ENCODE data around the gene SPACA9. TPM values are rescaled to one million over a fixed set of nuclear protein-coding genes. Genes with fewer than 3 reads are reported as not detected.

Gene SPACA9
- total RNA-seq, 1 donor from 2014 or later, result 3.9 TPM

DNA sequence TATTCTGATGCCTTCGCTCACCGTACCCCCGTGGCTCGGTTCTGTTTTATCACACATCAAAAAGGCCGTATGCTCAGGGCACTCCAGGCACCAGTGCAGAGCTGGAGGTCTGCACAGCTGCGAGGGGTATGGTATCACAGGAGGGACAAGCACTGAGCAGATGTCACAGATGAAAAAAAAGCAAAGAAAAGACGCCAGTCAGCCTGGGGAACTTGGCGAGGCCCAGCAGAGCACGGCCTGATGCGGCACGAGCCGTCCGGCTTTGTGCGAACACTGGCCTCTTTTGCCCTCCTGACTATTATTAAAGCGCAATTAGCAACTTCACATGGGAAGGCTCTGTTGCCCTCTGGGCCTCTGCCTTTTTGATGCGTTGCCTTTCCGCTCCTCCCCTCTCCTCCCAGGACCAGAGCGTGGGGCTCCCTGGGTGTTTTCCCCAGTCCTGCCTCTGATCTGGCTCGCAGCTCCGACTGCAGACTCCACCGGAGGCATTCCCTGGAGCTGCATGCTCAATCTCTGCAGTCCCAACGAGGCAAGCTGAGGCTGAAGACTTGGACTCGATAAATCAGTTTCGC, 45.1 kb upstream of the SPACA9 start:
- FAIRE-seq (no peak), DNase-seq (ENCODE audit: low read depth) (no peak)
- no peak overlapping the region for H3K9ac ChIP-seq (ENCODE audit: low read length)
- Mint-ChIP-seq H3K4me1 (ENCODE audit: low read depth, unreplicated experiment) (no peaks in the 10 kb centered on the region), H3K9me3 (ENCODE audit: unreplicated experiment) (no peaks in the 10 kb centered on the region), H3K4me3 (ENCODE audit: unreplicated experiment) (no peak overlapping the region), H3K27me3 (ENCODE audit: low read depth, unreplicated experiment) (peaks cover 32% of the 10 kb centered on the region), H3K27ac (ENCODE audit: unreplicated experiment) (peak overlapping the region; percentile 5), H3K36me3 (ENCODE audit: low read depth, unreplicated experiment) (no peaks in the 10 kb centered on the region)
- H4K20me1 ChIP-seq (ENCODE audit: insufficient read depth, low read length), result no peaks in the 10 kb centered on the region
- H3K27ac ChIP-seq (ENCODE audit: low read depth, low read length), result no peak overlapping the region
- H3K4me2 ChIP-seq (ENCODE audit: low read length), result no peak overlapping the region
- peaks cover 18% of the 10 kb centered on the region for H3K27me3 ChIP-seq (ENCODE audit: insufficient read depth, low read length)
- H3K9me3 ChIP-seq (ENCODE audit: insufficient read depth, low read depth, low read length), result no peaks in the 10 kb centered on the region
- H3K4me1 ChIP-seq (ENCODE audit: insufficient read depth, low read length), result no peaks in the 10 kb centered on the region
- H3K36me3 ChIP-seq (ENCODE audit: insufficient read depth, low read length), result no peaks in the 10 kb centered on the region
- H2AFZ ChIP-seq (ENCODE audit: low read depth, low read length), result peak overlapping the region; percentile 24
- no peak overlapping the region for H3K4me3 ChIP-seq (ENCODE audit: insufficient read depth, low read depth, low read length)
- TF ChIP-seq EZH2 (IDR thresholded peaks at IDR 0.05; ENCODE audit: insufficient read depth, low read length), result no peak
- TF ChIP-seq, protein P1, sequence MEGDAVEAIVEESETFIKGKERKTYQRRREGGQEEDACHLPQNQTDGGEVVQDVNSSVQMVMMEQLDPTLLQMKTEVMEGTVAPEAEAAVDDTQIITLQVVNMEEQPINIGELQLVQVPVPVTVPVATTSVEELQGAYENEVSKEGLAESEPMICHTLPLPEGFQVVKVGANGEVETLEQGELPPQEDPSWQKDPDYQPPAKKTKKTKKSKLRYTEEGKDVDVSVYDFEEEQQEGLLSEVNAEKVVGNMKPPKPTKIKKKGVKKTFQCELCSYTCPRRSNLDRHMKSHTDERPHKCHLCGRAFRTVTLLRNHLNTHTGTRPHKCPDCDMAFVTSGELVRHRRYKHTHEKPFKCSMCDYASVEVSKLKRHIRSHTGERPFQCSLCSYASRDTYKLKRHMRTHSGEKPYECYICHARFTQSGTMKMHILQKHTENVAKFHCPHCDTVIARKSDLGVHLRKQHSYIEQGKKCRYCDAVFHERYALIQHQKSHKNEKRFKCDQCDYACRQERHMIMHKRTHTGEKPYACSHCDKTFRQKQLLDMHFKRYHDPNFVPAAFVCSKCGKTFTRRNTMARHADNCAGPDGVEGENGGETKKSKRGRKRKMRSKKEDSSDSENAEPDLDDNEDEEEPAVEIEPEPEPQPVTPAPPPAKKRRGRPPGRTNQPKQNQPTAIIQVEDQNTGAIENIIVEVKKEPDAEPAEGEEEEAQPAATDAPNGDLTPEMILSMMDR (IDR thresholded peaks at IDR 0.05; ENCODE audit: insufficient read depth, low read depth, low read length), result no peak
- no peaks in the 10 kb centered on the region for H3K79me2 ChIP-seq (ENCODE audit: insufficient read depth, low read length)

DNA sequence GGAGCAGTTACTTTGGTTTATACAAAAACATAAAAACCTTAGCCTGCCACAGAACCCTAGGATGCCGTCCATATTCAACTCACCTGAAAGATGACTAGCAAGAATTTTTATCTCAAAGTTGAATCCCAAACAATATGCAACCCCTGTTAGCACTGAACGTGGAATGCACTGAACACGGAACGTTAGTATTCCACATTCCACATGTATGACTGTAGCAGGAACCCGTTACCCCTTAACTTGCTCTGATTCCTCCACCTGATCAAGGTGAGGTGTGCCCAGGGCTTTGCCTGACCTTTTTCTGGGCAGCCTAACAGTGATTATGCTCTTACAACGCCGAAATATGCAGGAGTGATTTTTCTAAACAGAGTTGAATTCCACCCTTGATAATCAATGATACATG, 44.4 kb upstream of the SPACA9 start:
- Mint-ChIP-seq H3K36me3 (ENCODE audit: low read depth, unreplicated experiment) (no peaks in the 10 kb centered on the region), H3K4me1 (ENCODE audit: low read depth, unreplicated experiment) (peaks cover 4% of the 10 kb centered on the region), H3K4me3 (ENCODE audit: unreplicated experiment) (no peak overlapping the region), H3K27ac (ENCODE audit: unreplicated experiment) (no peak overlapping the region), H3K27me3 (ENCODE audit: low read depth, unreplicated experiment) (peaks cover 32% of the 10 kb centered on the region), H3K9me3 (ENCODE audit: unreplicated experiment) (no peaks in the 10 kb centered on the region)
- H2AFZ ChIP-seq (ENCODE audit: low read depth, low read length), result no peak overlapping the region
- H3K4me3 ChIP-seq (ENCODE audit: insufficient read depth, low read depth, low read length), result no peak overlapping the region
- no peaks in the 10 kb centered on the region for H3K79me2 ChIP-seq (ENCODE audit: insufficient read depth, low read length)
- H3K36me3 ChIP-seq (ENCODE audit: insufficient read depth, low read length), result no peaks in the 10 kb centered on the region
- no peak overlapping the region for H3K4me2 ChIP-seq (ENCODE audit: low read length)
- no peak for TF ChIP-seq EZH2 (IDR thresholded peaks at IDR 0.05; ENCODE audit: insufficient read depth, low read length)
- TF ChIP-seq, protein P1 (IDR thresholded peaks at IDR 0.05; ENCODE audit: insufficient read depth, low read depth, low read length), result no peak
- peaks cover 4% of the 10 kb centered on the region for H3K4me1 ChIP-seq (ENCODE audit: insufficient read depth, low read length)
- no peaks in the 10 kb centered on the region for H3K9me3 ChIP-seq (ENCODE audit: insufficient read depth, low read depth, low read length)
- H3K9ac ChIP-seq (ENCODE audit: low read length), result no peak overlapping the region
- H3K27ac ChIP-seq (ENCODE audit: low read depth, low read length), result no peak overlapping the region
- peaks cover 18% of the 10 kb centered on the region for H3K27me3 ChIP-seq (ENCODE audit: insufficient read depth, low read length)
- DNase-seq (ENCODE audit: low read depth) (no peak), FAIRE-seq (no peak)
- H4K20me1 ChIP-seq (ENCODE audit: insufficient read depth, low read length), result no peaks in the 10 kb centered on the region

DNA sequence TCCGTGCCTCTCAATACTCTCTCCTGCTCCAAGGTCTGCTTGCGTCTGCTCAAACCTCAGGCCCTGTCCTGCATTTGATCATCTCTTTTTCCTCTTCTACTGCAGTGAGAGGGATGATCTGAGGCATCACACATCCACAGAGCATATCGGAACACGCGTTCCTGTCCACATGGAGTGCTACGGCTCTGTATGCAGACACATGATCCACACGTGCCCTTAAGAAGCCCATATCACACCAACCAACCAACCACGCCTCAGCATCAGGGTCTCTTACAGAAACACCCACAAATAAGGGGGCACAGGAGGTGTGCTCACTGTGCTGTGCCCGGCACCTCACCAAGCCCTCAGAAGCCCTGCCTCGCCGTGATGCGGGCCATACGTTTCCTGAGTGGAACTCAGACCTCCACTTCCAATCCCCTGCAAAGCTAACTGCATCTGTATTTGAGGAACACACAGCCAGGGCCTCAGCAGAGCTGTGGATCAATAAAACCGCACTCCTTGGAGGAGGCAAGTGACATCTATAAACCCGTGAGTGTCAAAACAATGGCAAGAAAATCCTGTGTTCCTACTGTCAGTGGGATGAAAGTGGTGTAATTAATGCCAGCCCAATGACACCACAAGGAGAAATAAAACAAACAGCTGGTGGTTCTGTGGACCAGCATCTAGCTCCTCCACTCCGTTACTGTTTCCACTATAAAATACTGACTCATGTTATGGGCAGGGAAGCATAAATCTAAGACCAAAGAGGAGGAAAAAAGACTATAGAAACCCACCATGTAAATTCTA, 41.0 kb upstream of the SPACA9 start:
- H3K9me3 Mint-ChIP-seq (ENCODE audit: unreplicated experiment), result no peaks in the 10 kb centered on the region
- Histone ChIP-seq H3K9ac (ENCODE audit: low read length) (no peak overlapping the region), H3K79me2 (ENCODE audit: insufficient read depth, low read length) (no peaks in the 10 kb centered on the region), H3K4me1 (ENCODE audit: insufficient read depth, low read length) (peaks cover 5% of the 10 kb centered on the region), H4K20me1 (ENCODE audit: insufficient read depth, low read length) (no peaks in the 10 kb centered on the region), H2AFZ (ENCODE audit: low read depth, low read length) (no peak overlapping the region), H3K9me3 (ENCODE audit: insufficient read depth, low read depth, low read length) (no peaks in the 10 kb centered on the region), H3K27ac (ENCODE audit: low read depth, low read length) (no peak overlapping the region), H3K27me3 (ENCODE audit: insufficient read depth, low read length) (peaks cover 10% of the 10 kb centered on the region), H3K4me2 (ENCODE audit: low read length) (no peak overlapping the region), H3K36me3 (ENCODE audit: insufficient read depth, low read length) (no peaks in the 10 kb centered on the region), H3K4me3 (ENCODE audit: insufficient read depth, low read depth, low read length) (no peak overlapping the region)
- TF ChIP-seq EZH2 (IDR thresholded peaks at IDR 0.05; ENCODE audit: insufficient read depth, low read length), result no peak
- TF ChIP-seq, protein P1 (IDR thresholded peaks at IDR 0.05; ENCODE audit: insufficient read depth, low read depth, low read length), result no peak
- no peak for DNase-seq (ENCODE audit: low read depth)
- no peak for FAIRE-seq
- no peak overlapping the region for H3K4me3 Mint-ChIP-seq (ENCODE audit: unreplicated experiment)
- no peaks in the 10 kb centered on the region for H3K36me3 Mint-ChIP-seq (ENCODE audit: low read depth, unreplicated experiment)
- H3K27me3 Mint-ChIP-seq (ENCODE audit: low read depth, unreplicated experiment), result peaks cover 30% of the 10 kb centered on the region
- no peak overlapping the region for H3K27ac Mint-ChIP-seq (ENCODE audit: unreplicated experiment)
- H3K4me1 Mint-ChIP-seq (ENCODE audit: low read depth, unreplicated experiment), result peaks cover 8% of the 10 kb centered on the region
